H1 (cell line): ENCODE results near the gene MEF2D. TPM values are rescaled to one million over a fixed set of nuclear protein-coding genes. Genes with fewer than 3 reads are reported as not detected.

Experiments
- CTCF ChIA-PET: fragments of 300-600 bp; sonication (Branson Sonifier 250); formaldehyde crosslinking; loops from one replicate; lab custom pipeline; 2021; ENCODE audit not compliant: partially characterized antibody; lab: Charles Lee
- POLR2A ChIA-PET: fragments of 300-600 bp; sonication (Branson Sonifier 250); formaldehyde crosslinking; loops from one replicate; lab custom pipeline; 2021; ENCODE audit warnings: inconsistent platforms; ENCODE audit not compliant: partially characterized antibody; lab: Charles Lee
- DNase-seq, 2 experiments: peaks; one replicate each; pipeline versions ENCODE4 v3.0.0 to v3.0.0-alpha.2; 2010 to 2022; ENCODE audit warnings: low spot score in 2 of 2, low read depth in 1 of 2, mixed read lengths in 1 of 2
- FAIRE-seq: peaks from 2 replicates; lab custom pipeline; 2011; peaks lifted over from hg19 to GRCh38; lab: Jason Lieb, UNC
- H2AFZ ChIP-seq: 2 replicates; pipeline ENCODE4 v1.8.1; 2012; ENCODE audit warnings: low read length, inconsistent platforms
- H2AK5ac ChIP-seq: 2 replicates; pipeline ENCODE4 v1.6.1; 2013; ENCODE audit warnings: low read depth, low read length
- H2BK120ac ChIP-seq: replicated peaks from 2 replicates; pipeline ENCODE3; 2013; ENCODE audit warnings: low read depth, low read length, inconsistent platforms
- H2BK12ac ChIP-seq: 2 replicates; pipeline ENCODE4 v1.6.1; 2013; ENCODE audit warnings: low read depth, low read length
- H2BK15ac ChIP-seq: 2 replicates; pipeline ENCODE4 v1.6.1; 2013; ENCODE audit warnings: low read length
- H2BK20ac ChIP-seq: 2 replicates; pipeline ENCODE4 v1.6.1; 2013; ENCODE audit warnings: low read length
- H2BK5ac ChIP-seq: 2 replicates; pipeline ENCODE4 v1.6.1; 2013; ENCODE audit warnings: low read depth, low read length
- H3K14ac ChIP-seq: 2 replicates; pipeline ENCODE4 v1.6.1; 2013; ENCODE audit warnings: inconsistent platforms; ENCODE audit not compliant: insufficient read length
- H3K18ac ChIP-seq: 2 replicates; pipeline ENCODE4 v1.6.1; 2013; ENCODE audit warnings: low read length; ENCODE audit errors: extremely low read depth
- H3K23ac ChIP-seq: 2 replicates; pipeline ENCODE4 v1.6.1; 2013; ENCODE audit warnings: inconsistent platforms; ENCODE audit not compliant: insufficient read length
- H3K23me2 ChIP-seq: 2 replicates; pipeline ENCODE4 v1.6.1; 2013; ENCODE audit warnings: low read depth, low read length
- H3K27ac ChIP-seq: 2 replicates; pipeline ENCODE4 v1.6.1; 2011; ENCODE audit warnings: low read depth, low read length, inconsistent platforms
- H3K27me3 ChIP-seq, 4 experiments: replicated peaks in 1 of 4; 1 replicate in 1 of 4; 2 replicates in 3 of 4; pipeline versions ENCODE4 v1.6.1 to v1.8.1; 2011 to 2013; ENCODE audit warnings: low read length in 3 of 4, mild to moderate bottlenecking in 3 of 4, inconsistent platforms in 2 of 4, mixed read lengths in 2 of 4, moderate library complexity in 1 of 4; ENCODE audit not compliant: control insufficient read depth in 3 of 4, insufficient read depth in 3 of 4; ENCODE audit errors: extremely low read depth in 1 of 4
- H3K36me3 ChIP-seq, 4 experiments: 2 replicates each; pipeline versions ENCODE4 v1.6.1 to v1.8.1; 2011 to 2013; ENCODE audit warnings: mild to moderate bottlenecking in 4 of 4, low read length in 3 of 4, moderate library complexity in 2 of 4, control low read depth in 1 of 4, inconsistent platforms in 1 of 4; ENCODE audit not compliant: insufficient read depth in 4 of 4, control insufficient read depth in 2 of 4
- H3K4ac ChIP-seq: replicated peaks from 2 replicates; pipeline ENCODE3; 2013; ENCODE audit warnings: low read length, low read depth, mixed read lengths, inconsistent platforms; ENCODE audit not compliant: insufficient read length
- H3K4me1 ChIP-seq, 4 experiments: replicated peaks in 1 of 4; 1 replicate in 1 of 4; 2 replicates in 3 of 4; pipeline versions ENCODE4 v1.6.1 to v1.8.1; 2011 to 2013; ENCODE audit warnings: low read length in 3 of 4, inconsistent platforms in 2 of 4, mixed read lengths in 1 of 4; ENCODE audit not compliant: insufficient read depth in 4 of 4, control insufficient read depth in 3 of 4
- H3K4me2 ChIP-seq, 2 experiments: 2 replicates each; pipeline versions ENCODE4 v1.6.1 to v1.8.1; 2011 to 2013; ENCODE audit warnings: low read depth in 2 of 2, low read length in 2 of 2, control low read depth in 1 of 2, inconsistent platforms in 1 of 2, mild to moderate bottlenecking in 1 of 2; ENCODE audit not compliant: insufficient read depth in 1 of 2
- H3K4me3 ChIP-seq, 4 experiments: fragments of 200-600, 300-600 bp in 1 of 4; sonication (generic), shearing (Covaris generic), sonication (Bioruptor Twin) in 1 of 4; 2 replicates each; pipeline versions ENCODE4 v1.5.1 to v1.8.1; 2011 to 2016; ENCODE audit warnings: low read length in 4 of 4, low read depth in 3 of 4, control low read depth in 2 of 4, inconsistent platforms in 2 of 4, mild to moderate bottlenecking in 2 of 4, mixed read lengths in 1 of 4, moderate library complexity in 1 of 4; ENCODE audit not compliant: insufficient read depth in 2 of 4; ENCODE audit errors: extremely low read depth in 1 of 4
- H3K56ac ChIP-seq: replicated peaks from 2 replicates; pipeline ENCODE3; 2013; ENCODE audit warnings: low read depth, mild to moderate bottlenecking, mixed read lengths, low read length, inconsistent platforms; ENCODE audit not compliant: insufficient read length
- H3K79me1 ChIP-seq: 2 replicates; pipeline ENCODE4 v1.6.1; 2013; ENCODE audit warnings: low read depth, low read length, control low read depth
- H3K79me2 ChIP-seq, 2 experiments: 2 replicates each; pipeline versions ENCODE4 v1.6.1 to v1.8.1; 2012 to 2013; ENCODE audit warnings: low read length in 2 of 2, mild to moderate bottlenecking in 2 of 2, inconsistent platforms in 1 of 2; ENCODE audit not compliant: insufficient read depth in 2 of 2, control insufficient read depth in 1 of 2
- H3K9ac ChIP-seq, 4 experiments: replicated peaks in 1 of 4; 1 replicate in 1 of 4; 2 replicates in 3 of 4; pipeline versions ENCODE4 v1.6.1 to v1.8.1; 2011 to 2013; ENCODE audit warnings: low read depth in 3 of 4, low read length in 3 of 4, control low read depth in 2 of 4, mild to moderate bottlenecking in 2 of 4, moderate library complexity in 2 of 4, inconsistent platforms in 1 of 4; ENCODE audit errors: extremely low read depth in 1 of 4
- H3K9me3 ChIP-seq, 2 experiments: 2 replicates each; pipeline versions ENCODE4 v1.6.1 to v1.8.1; 2012 to 2013; ENCODE audit warnings: mild to moderate bottlenecking in 2 of 2, moderate library complexity in 2 of 2, control low read depth in 1 of 2, inconsistent platforms in 1 of 2, low read depth in 1 of 2, low read length in 1 of 2, mixed read lengths in 1 of 2; ENCODE audit not compliant: insufficient read depth in 2 of 2
- H4K20me1 ChIP-seq, 2 experiments: replicated peaks in 1 of 2; 2 replicates each; pipeline versions ENCODE3 to v1.8.1; 2011 to 2013; ENCODE audit warnings: inconsistent platforms in 2 of 2, low read length in 2 of 2, mild to moderate bottlenecking in 1 of 2; ENCODE audit not compliant: insufficient read depth in 2 of 2, control insufficient read depth in 1 of 2
- H4K5ac ChIP-seq: 2 replicates; pipeline ENCODE4 v1.6.1; 2013; ENCODE audit warnings: low read length, low read depth, mixed read lengths, inconsistent platforms; ENCODE audit not compliant: insufficient read length
- H4K8ac ChIP-seq: 2 replicates; pipeline ENCODE4 v1.8.0; 2013; ENCODE audit warnings: mild to moderate bottlenecking, moderate library complexity, low read length, inconsistent platforms; ENCODE audit not compliant: insufficient read depth; ENCODE audit errors: extremely low read depth
- H4K91ac ChIP-seq: replicated peaks from 2 replicates; pipeline ENCODE3; 2013; ENCODE audit warnings: low read length, mixed read lengths, inconsistent platforms; ENCODE audit not compliant: insufficient read length
- ASH2L ChIP-seq: fragments of 200-600, 300-600 bp; sonication (generic); IDR thresholded peaks from one replicate; pipeline ENCODE4 v1.7.1; 2017; ENCODE audit warnings: low read length
- ATF2 ChIP-seq: IDR thresholded peaks from 2 replicates; pipeline ENCODE4 v1.6.1; 2012; ENCODE audit warnings: low read length, inconsistent platforms
- BCL11A ChIP-seq, 2 experiments: IDR thresholded peaks; one replicate each; pipeline ENCODE4 v1.6.1; 2011; ENCODE audit warnings: low read depth in 2 of 2, low read length in 2 of 2, mild to moderate bottlenecking in 2 of 2
- BRCA1 ChIP-seq: IDR thresholded peaks from 2 replicates; pipeline ENCODE4 v1.6.1; 2012; ENCODE audit warnings: low read depth, low read length, improper control_type of control experiment
- EGR1 ChIP-seq: IDR thresholded peaks from 2 replicates; pipeline ENCODE4 v1.6.1; 2011; ENCODE audit warnings: low read depth, low read length, borderline replicate concordance
- KDM4A ChIP-seq: IDR thresholded peaks from one replicate; pipeline ENCODE4 v1.7.1; 2012; ENCODE audit warnings: low read depth, mild to moderate bottlenecking, moderate library complexity, low read length, inconsistent platforms; ENCODE audit not compliant: severe bottlenecking
- POLR2AphosphoS5 ChIP-seq: IDR thresholded peaks from 2 replicates; pipeline ENCODE4 v1.6.1; 2011; ENCODE audit warnings: low read depth, low read length
- SUZ12 ChIP-seq: fragments of 200-600 bp; sonication (generic); IDR thresholded peaks from 2 replicates; pipeline ENCODE4 v1.6.1; 2012; ENCODE audit warnings: mild to moderate bottlenecking, inconsistent platforms, low read length, moderate library complexity, mixed read lengths
- TBP ChIP-seq: IDR thresholded peaks from 2 replicates; pipeline ENCODE4 v1.6.1; 2011; ENCODE audit warnings: low read depth, low read length, improper control_type of control experiment
- TCF12 ChIP-seq: IDR thresholded peaks from 2 replicates; pipeline ENCODE4 v1.6.1; 2011; ENCODE audit warnings: low read depth, mild to moderate bottlenecking, low read length
- WGBS, 2 experiments: shearing (Covaris generic) in 1 of 2; methylation state at CpG; one replicate each; pipeline versions ENCODE4 v1.1.6 to v1.1.7; 2013 to 2015; ENCODE audit warnings: low lambda C conversion rate in 2 of 2, mixed read lengths in 2 of 2, inconsistent platforms in 1 of 2, low coverage in 1 of 2, missing lambda C conversion rate in 1 of 2; ENCODE audit not compliant: insufficient replicate concordance in 2 of 2, insufficient coverage in 1 of 2, insufficient read length in 1 of 2; ENCODE audit errors: extremely low coverage in 1 of 2, missing lambda C conversion rate in 1 of 2; 5-methylcytosine and 5-hydroxymethylcytosine counted together
- polyA plus RNA-seq, 7 experiments: library from polyadenylated mRNA; depleted of rRNA in 3 of 7; stranded (reverse) in 5 of 7; unstranded in 2 of 7; fragments of >200 nt in 5 of 7; fragments of 200-250 nt in 2 of 7; gene quantifications; 1 replicate in 5 of 7; 2 replicates in 1 of 7; 4 replicates in 1 of 7; pipeline versions ENCODE4 v1.2.1 to v1.2.3, GENCODE V29; 2011 to 2013; ENCODE audit warnings: missing spikeins in 2 of 7, mixed read lengths in 2 of 7
- total RNA-seq: library from RNA; stranded (reverse); fragmentation: NEBNext Ultra II Directional; extraction: Animal tissue kit (Norgen Biotek cat#: 25700); gene quantifications from 2 replicates; pipeline ENCODE4 v1.2.1, GENCODE V29; 2021

Gene MEF2D
- total and polyA plus RNA-seq, 2 of the 8 experiments (the other 6 are each of a cell fraction or from before 2014, with no cell fraction given), result 17.3 to 20.3 TPM

GRCh38 chr1:156491151-156491949, 9.2 kb downstream of the MEF2D start:
- DNase-seq (no peak), FAIRE-seq (no peak)
- WGBS, 2 experiments, result 89% methylated on average over 6 of the region's 6 CpGs; no CpG with 5 or more reads in 1 of the 2 experiments
- H2BK15ac ChIP-seq, result peak overlapping the region; percentile 85
- peak overlapping the region; percentile 5 for H2BK120ac ChIP-seq
- H3K4me1 ChIP-seq, result peaks cover 14 to 52% (median 35%) of the 10 kb centered on the region in 4 experiments
- no peak overlapping the region for H3K56ac ChIP-seq
- H3K14ac ChIP-seq, result no peak overlapping the region
- H3K79me2 ChIP-seq, result peaks cover 0 to 90% of the 10 kb centered on the region in 2 experiments; a peak in 3 of 4 replicates
- no peak overlapping the region for H3K23ac ChIP-seq
- H3K79me1 ChIP-seq, result peaks cover 30% of the 10 kb centered on the region
- no peaks in the 10 kb centered on the region; the same call in 1 of the 2 replicates for H3K23me2 ChIP-seq
- CTCF ChIA-PET, result interaction anchor here (0.8 to 17.4 kb wide), 11 partner anchors 8 to 117 kb away, joined by 3 to 236 read pairs (median 9); partner anchors contain the start of gene MEF2D
- no peak overlapping the region for H3K9ac ChIP-seq
- H3K27me3 ChIP-seq, result no peaks in the 10 kb centered on the region
- H2BK5ac ChIP-seq, result peak overlapping the region; percentile 57; the same call in 1 of the 2 replicates
- no peak overlapping the region for H3K4ac ChIP-seq
- no peaks in the 10 kb centered on the region for H3K9me3 ChIP-seq
- peak overlapping the region; percentile 71 for H2AK5ac ChIP-seq
- peak overlapping the region; percentile 19 for H3K18ac ChIP-seq
- POLR2A ChIA-PET, result interaction anchor here (0.9 to 16.1 kb wide), 6 partner anchors 11 to 100 kb away, joined by 3 to 166 read pairs (median 4); partner anchors contain the start of genes MEF2D and NAXE
- H4K91ac ChIP-seq, result no peak overlapping the region
- H3K27ac ChIP-seq, result no peak overlapping the region
- H3K4me3 ChIP-seq, result no peak overlapping the region
- H3K4me2 ChIP-seq, result peak overlapping the region; percentile 69 to 79; a peak in 3 of 4 replicates
- H3K36me3 ChIP-seq, result no peaks in the 10 kb centered on the region
- H4K8ac ChIP-seq, result no peak overlapping the region
- peak overlapping the region; percentile 89; the same call in 1 of the 2 replicates for H2BK12ac ChIP-seq
- no peak overlapping the region for H2AFZ ChIP-seq
- H4K20me1 ChIP-seq, result peaks cover 2 to 18% of the 10 kb centered on the region in 2 experiments
- H4K5ac ChIP-seq, result no peak overlapping the region
- peak overlapping the region; percentile 11; the same call in 1 of the 2 replicates for H2BK20ac ChIP-seq
- TF ChIP-seq ATF2 (no peak), BRCA1 (no peak), EGR1 (no peak), TBP (no peak), BCL11A (IDR thresholded peaks at IDR 0.05; ENCODE audit: low read depth in 2 of 2, low read length in 2 of 2) (no peak), SUZ12 (no peak), ASH2L (no peak), KDM4A (no peak), TCF12 (no peak), POLR2AphosphoS5 (no peak)
